ENCODE data around the gene NTNG1. TPM values are rescaled to one million over a fixed set of nuclear protein-coding genes. Genes with fewer than 3 reads are reported as not detected.

NTNG1 gene
- total RNA-seq, 1 experiment from 2014 or later: 5.8 TPM

DNA sequence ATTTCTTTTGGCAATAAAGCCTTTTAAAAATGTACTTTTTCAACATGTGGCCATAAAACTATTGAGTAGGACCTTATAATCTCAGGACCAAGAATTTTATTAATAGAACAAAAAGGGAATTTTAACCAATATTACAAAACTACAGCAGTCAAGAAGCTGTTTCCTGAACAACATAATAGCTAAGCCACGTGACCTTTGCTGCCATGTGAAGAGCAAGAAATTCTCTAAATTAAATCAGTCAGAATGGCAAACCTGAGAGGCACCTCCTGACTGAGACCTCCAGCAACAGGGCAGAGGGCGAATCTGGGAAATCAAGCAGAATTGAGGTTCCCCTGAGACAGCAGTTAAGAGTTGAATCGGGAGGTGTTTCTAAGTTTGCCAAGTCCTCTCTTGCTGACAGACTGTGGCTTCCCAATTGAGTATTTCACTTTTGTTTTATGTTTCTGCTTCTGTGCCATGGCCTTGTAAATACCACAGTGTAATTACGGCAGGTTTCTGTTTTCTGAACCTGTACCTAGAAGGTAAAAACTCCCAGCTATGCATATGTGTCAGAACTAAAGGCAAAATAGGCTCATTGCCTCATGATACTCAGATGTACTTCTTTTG is 358.4 kb downstream of the NTNG1 start:
- no peak for DNase-seq (ENCODE audit: low read depth)

DNA sequence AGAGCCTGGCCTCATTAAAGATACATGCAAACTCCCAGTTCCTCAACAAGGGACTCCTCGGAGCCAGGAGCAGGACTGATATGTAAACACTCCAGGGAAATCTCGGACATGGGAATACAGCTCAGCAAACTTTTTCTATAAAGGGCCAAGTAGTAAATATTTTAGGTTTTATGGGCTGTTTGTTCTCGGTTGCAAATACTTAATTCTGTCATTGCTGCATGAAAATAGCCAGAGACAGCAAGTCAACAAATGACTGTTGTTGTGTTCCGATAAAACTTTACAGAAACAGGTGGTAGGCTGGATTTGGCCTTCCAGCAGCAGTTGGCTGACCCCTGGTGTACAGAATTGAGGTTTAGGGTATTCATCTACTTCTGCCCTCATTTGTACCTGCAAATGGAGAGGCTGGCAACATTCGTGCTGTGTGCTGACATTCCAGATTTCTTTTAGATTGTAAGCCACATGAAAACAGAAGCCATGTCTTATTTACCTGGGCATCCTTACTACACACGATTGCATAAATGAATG is 360.3 kb downstream of the NTNG1 start:
- DNase-seq (ENCODE audit: low read depth): no peak

DNA sequence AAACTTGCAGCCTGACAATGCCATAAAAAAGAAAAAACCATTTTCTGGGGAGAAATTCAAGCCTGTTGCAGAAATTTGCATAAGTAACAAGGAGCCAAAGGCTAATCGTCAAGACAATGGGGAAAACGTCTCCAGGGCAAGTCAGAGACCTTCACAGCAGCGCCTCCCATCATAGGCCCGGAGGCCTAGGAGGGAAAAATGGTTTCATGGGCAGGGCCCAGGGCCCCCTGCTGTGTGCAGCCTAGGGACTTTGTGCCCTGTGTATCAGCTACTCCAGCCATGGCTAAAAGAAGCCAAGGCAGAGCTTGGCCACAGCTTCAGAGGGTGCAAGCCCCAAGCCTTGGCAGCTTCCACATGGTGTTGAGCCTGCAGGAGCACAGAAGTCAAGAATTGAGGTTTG is 369.5 kb downstream of the NTNG1 start:
- no peak for DNase-seq (ENCODE audit: low read depth)

DNA sequence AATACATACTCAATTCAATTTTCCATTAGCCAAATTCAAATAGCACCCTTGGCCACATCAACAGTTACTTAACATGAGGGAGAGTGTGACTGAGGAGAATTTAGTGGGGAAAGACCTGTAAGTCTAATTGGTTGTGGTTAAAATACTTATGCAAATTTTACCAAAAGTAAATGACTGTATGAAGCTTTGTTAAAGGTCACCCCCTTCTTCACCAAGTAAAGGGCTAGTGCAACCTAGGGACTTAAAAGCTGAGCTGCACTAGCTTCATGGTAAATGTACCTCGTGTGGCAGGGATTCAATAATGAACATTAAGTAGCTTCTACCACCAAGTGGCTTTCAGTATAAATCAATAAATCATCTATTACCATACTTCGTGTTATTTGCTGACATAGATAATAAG is 372.0 kb downstream of the NTNG1 start:
- DNase-seq (ENCODE audit: low read depth): no peak

DNA sequence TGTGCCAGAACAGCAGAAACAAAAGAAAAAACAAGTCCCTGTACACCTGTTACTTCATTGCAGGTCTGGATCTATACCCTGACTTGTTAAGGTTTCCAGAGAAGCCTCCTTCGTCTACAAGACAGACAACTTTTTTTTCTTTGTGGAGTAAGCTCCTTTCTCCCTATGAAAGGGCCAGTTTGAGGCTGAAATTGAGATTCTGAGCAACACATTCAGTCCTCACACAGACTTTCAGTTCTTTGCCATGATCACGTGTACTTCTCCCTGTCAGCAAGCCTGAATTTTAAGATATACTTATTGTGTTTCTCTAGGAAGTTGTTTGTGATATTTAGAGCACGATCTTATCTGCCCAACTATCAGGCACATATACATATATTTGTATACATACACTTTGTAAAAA is 374.0 kb downstream of the NTNG1 start:
- DNase-seq (ENCODE audit: low read depth): no peak

DNA sequence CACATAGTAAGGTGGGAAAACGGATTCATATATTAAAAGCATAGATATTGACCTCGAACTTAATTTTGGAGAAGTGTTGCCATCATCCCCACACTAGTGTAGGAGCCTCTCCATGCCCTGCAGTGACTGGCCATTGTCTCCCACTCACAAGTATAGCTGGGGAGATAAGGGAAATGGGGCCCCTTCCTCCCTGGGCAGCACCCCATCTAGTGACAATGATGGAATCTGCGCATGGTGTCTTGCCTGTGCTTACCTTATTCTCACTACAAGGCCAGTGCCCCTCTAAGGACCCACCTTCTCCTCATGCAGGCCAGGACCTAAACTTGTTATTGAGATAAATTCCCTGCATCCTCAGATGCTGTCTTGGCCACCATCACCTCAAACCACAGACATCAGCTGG is 374.9 kb downstream of the NTNG1 start:
- no peak for DNase-seq (ENCODE audit: low read depth)

DNA sequence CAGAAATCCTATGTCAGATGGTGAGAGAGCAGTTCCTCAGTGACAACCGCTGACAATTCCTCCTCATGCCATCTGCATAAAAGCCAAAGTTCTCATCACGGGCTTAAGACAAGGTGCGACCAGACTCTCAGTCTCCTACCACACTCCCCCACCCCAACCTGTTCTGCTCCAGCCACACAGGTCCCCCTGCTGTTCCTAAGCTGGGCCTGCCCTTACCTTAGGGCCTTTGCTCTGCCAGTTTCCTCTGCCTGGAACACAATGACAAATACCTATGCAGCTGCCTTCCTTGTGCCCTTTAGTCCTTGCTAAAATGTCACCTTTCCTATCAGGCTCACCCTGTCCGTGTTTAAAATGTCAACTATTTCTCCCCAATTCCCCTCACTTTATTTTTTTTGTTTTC is 382.2 kb downstream of the NTNG1 start:
- no peak for DNase-seq (ENCODE audit: low read depth)

DNA sequence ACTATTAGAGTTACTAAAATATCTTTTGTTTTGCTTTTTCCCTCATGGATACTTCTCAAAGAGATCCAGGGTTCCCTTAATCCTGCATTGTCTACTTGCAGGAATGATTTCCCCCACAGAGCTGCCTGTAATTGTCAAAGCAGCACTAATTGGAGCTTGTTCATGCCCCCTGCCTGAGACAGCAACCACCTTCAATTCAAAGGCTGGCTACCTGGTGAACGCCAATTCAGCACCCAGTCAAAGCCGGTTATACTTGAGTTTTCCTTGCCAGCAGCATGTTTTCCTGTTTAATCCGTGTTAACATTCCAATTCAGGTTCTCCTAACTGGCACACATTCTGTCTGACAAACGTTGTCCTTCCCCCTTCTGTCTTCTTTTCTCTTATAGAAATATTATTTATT is 382.9 kb downstream of the NTNG1 start:
- DNase-seq (ENCODE audit: low read depth): no peak

DNA sequence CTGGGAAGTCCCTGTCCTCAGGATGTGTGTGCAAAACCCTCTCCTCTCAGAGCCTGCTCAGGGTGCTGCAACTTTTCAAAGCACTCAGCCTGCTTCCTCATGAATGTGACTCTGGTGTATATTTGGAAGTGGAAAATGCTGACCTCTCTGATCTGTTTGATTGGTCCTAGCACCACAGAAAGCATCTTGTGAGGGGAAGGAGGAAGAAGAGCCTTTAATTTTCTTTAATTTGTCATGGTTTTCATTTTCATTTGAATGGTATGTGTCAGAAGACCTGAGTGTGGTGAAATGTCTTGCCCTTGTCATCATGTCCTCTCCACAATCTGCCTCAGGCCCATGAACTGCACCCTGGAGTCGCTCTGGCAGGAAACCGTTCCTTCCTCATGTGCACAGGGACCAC is 383.5 kb downstream of the NTNG1 start:
- peak; percentile 35 for DNase-seq (ENCODE audit: low read depth)

DNA sequence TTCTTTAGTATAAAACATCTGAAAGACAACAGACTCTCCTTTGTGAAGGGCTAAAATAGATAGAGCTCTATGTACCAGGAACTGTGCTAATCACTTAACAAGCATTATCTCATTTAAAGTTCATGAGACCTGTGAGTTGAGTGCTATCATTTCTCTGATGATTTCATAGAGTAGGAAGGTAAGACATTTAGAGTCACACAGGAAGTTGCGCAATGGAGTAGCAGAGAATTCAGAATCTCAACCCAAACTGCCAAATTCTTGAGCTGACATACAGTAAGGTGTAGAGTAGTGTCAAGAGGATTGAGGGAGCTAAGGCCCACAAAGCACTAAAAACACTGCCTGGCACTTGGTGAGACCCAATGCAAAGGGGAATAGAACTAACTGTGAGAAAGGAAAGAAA is 384.3 kb downstream of the NTNG1 start:
- peak; percentile 60 for DNase-seq (ENCODE audit: low read depth)

DNA sequence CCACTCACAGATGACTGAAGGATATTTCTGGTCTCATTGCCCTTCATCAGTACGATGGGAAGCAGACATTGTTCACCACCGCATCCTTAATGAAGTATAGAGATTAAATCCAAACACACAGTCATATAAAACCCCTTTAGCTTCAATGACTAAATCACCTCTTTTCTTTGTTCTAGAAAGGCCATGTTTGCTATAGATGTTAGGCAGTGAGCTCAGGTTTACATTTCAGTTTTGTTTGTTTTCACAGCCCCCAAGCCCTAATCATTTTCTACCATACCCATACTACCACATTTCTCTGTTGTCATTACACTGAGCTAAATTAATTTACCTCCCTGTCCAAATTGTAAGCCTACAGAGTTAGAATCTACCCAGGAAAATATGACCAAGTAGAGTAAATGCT is 385.1 kb downstream of the NTNG1 start:
- DNase-seq (ENCODE audit: low read depth): no peak

DNA sequence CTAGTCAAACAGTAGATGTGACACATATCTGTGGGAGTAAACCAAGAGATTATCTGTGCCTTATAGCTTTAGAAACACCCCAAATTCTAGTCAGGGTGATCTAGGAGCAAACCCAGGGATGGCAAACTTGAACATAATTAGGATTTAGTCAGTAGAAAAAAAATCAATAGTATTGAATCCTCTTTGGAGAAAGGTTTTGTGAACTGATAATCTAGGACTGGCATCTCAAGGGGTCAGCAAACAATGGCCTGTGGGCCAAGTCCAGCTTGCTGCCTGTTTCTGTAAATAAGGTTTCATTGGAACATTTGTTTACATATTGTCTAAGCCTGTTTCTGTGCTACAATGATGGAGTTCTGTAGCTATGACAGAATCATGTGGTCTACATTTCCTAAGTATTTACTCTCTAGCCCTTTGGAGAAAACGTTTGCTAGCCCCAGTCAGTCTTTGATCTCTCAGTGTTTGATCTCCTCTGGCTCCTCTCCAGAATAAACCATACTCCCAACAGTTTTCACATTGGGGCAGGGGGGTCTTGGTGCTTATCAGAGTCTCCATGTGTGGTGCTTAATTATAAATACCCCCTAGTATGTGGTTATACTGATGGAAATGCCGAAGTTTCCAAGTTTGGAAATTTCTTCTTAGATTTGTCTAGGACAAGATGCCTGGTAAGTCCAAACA is 385.8 kb downstream of the NTNG1 start:
- no peak for DNase-seq (ENCODE audit: low read depth)

DNA sequence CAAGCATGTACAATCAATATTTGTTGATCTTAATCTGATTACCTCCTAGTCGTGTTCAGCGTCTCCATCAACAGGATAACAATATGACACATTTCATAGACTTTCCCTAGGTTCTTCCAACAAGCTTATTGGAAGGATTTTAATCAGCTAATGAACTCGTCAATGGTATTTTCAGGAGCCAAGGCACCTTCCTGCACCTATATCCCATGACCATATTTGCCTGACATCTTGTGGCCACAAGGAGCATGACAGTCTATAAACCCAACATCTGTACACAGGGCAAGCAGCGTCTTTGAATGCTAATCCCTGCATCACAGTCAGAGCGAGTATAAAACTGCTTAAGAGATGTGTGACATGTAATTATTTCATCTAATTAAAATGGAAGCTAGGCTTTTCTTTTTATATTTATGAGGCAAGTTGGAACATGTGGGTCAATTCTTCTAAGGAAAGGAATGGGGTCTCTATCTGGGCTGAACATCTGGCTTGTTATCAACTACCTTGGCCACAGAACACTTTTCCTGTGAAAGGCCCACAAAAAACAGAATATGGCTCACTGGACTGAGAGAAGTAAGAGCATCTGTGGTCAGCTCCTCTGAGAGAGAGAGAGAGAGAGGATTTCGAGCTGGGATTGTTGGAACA is 388.8 kb downstream of the NTNG1 start:
- peak; percentile 63 for DNase-seq (ENCODE audit: low read depth)

DNA sequence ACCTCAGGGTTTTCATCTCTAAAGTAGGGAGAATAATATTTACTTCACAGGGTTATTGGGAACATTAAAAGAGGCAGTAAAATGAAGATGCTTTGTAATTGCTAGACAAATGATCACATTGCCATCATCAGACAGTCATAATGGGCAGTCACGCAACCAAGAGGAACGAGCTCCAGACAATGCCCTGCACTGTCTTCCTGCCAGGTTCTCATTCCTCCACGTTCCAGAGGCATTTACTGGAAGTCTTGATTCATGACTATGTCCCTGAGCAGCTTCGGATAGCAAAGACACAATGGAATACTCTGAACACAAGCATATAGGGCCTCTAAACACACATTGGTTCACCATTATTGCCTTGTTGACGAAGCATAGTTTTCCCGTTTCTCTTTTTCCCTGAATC is 389.7 kb downstream of the NTNG1 start:
- peak; percentile 76 for DNase-seq (ENCODE audit: low read depth)

DNA sequence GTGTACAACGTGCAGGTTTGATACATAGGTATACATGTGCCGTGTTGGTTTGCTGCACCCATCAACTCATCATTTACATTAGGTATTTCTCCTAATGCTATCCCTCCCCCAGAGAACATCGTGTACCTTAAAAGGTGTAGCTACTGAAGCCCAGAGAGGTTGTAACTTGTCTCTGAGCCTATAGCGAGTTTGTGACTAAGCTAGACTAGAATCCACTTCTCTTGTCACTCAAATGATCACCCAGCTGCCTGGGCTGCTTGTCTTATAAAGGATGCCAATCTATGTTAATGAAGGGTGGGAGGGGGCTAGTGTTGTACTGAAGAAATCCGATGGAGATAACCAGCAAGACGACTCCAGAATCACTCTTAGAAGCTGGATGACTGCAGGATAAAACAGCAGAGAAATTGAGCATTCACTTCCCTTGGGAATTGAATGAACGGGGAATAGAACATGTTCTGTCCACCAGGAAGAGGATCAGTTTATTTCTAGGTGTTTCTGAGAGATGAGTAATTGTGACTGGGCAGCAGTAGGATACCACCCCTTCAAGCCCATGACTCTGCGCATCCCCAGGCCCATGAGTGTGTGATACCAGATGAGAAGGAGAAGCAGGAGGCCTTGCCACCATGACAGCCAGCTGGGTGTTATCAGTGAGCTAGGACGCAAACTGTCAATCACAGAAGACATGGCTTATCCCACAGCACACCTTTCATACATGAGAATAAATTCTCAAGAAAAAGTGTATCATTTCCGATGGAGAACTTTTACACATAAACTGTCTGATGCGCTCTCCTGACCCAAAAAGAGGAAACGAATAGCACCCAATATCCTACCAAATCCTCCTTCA is 390.4 kb downstream of the NTNG1 start:
- no peak for DNase-seq (ENCODE audit: low read depth)

DNA sequence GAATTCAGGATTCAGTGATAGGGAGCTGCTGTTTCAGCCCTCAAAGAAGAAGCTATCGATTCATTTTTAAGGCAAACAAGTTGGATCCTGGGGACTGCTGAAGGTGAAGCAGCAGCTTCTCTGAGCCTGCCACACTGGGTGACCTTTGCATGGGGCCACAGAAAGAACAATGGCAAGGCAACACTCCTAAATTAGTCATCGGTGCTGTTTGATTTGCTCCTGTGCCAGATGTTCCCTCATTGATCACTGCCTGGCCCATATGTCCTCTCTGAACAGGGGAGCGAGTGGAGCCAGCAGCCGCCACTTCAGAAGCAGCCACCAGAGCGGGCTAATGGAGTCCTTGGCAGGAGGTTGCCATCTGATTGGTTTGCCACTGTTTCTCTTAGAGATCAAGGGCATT is 391.5 kb downstream of the NTNG1 start:
- no peak for DNase-seq (ENCODE audit: low read depth)

Other genes starting within 250 kb of the NTNG1 start
- 18.7 and 22.7 TPM in 2 replicates for gene PRMT6, start 84.4 kb upstream of the NTNG1 start, total RNA-seq (2014; rRNA removed; shearing (Covaris generic))